Erythroblast (primary cell): ENCODE results near the gene AMMECR1.

Experiments
- GATA1 ChIP-seq: IDR thresholded peaks from 2 replicates; pipeline ENCODE4 v1.6.1; 2011; ENCODE audit warnings: low read depth, mild to moderate bottlenecking, control low read depth, low read length, moderate library complexity
- POLR2A ChIP-seq: IDR thresholded peaks from 2 replicates; pipeline ENCODE4 v1.6.1; 2011; ENCODE audit warnings: mild to moderate bottlenecking, low read length

GRCh38 chrX:110257889-110258288, 60.0 kb downstream of the AMMECR1 start:
- TF ChIP-seq POLR2A: no peak
- no peak for TF ChIP-seq GATA1
